Measurements from ENCODE around the gene ADAMTSL1. TPM values are rescaled to one million over a fixed set of nuclear protein-coding genes. Genes with fewer than 3 reads are reported as not detected.
A peak's percentile ranks its signal among the peaks of the same experiment; 100 is the strongest.

ADAMTSL1 gene
- total RNA-seq, 1 experiment from 2014 or later, result 74.5 TPM

DNA sequence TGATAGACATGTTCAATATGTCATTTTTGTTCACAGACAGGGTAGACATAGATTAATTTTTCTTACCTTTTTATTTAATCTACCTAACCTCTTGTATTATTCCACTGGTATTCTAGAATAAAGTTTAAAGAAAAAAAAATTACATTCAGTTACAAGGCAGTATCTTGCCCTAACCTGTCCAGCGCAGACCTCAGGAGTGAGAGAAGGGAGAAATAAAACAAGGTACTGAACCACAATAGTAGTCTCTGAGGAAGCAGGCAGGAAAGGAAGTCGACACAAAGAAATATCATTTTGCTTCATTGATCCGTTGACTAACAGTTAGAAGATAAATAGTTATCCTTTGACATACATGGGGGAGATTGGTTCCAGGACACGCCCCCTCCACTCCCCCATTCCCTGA, 12.5 kb upstream of the ADAMTSL1 start:
- no peak for DNase-seq (ENCODE audit: low read depth)

DNA sequence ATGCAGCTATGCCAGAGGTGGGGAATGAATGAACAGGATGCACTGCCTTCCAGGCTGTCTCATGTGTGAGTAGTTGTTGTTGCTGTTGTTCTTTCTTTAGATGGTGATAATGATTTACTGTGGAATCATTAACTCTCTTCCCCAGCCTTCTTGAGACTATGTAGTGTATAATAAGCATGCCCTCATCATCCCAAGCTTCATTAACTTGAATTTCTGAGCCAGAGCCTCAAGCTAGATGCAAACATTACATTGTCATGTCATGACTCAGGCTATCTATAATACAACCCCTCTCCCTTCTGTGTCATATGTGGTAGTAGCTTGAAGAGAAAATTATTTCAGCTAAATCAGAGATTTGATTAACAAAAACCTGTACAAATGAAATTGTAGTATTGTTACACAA, 10.0 kb upstream of the ADAMTSL1 start:
- no peak for DNase-seq (ENCODE audit: low read depth)

DNA sequence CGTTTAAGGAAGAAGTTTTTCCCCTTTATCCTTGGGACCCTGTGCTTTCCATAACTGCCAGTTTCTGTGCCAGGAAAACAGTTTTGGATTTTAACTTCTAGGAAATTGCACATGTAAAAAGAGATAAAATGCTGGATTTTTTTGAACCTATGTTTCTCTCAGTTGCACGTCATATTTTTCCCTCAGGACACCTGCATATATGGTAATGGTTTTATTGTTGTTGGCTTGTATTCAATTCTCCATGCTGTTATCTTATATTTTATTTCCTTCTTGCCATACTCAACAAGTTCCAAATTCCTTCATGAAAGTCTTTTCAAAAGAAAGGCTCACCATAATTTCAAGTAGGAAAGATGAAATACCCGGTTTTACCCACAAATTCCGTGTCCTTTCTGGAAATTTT, 7.9 kb upstream of the ADAMTSL1 start:
- DNase-seq (ENCODE audit: low read depth), result no peak

DNA sequence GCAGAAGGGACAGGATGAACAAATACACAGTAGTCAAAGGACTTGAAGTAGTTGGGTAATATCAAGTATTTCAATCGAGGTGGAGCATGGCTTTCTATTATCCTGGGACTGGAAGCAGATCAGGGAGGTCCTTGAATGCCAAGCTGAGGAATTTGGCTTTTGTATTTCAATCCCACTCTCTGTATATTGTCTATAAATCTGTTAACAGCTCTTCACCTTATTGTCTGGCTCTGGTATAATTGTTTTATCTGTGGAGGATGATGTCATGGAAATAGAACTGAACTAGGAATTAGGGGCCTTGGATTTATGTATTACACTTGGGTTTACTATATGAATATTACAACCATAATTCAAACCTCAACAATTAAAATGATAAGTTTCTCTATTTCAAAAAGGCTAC, 6.3 kb upstream of the ADAMTSL1 start:
- no peak for DNase-seq (ENCODE audit: low read depth)

DNA sequence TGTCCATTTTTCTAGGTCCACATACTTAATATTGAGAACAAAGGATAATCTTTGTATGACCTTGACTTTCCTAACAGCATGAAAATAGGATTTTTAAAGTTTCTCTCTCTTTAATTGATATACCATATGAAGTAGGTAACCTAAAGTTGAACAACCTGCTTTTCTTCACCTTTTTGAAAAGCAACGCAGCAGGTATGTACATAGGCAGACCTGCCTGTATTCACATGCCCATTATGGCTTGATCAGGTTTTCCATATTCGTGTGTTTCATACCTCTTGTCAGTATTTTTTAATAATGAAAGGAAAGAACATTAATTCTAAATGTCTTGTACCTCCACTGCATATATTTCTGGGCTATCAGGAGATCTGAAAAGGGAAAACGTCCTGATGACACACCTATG, 1.5 kb upstream of the ADAMTSL1 start:
- DNase-seq (ENCODE audit: low read depth), result no peak

DNA sequence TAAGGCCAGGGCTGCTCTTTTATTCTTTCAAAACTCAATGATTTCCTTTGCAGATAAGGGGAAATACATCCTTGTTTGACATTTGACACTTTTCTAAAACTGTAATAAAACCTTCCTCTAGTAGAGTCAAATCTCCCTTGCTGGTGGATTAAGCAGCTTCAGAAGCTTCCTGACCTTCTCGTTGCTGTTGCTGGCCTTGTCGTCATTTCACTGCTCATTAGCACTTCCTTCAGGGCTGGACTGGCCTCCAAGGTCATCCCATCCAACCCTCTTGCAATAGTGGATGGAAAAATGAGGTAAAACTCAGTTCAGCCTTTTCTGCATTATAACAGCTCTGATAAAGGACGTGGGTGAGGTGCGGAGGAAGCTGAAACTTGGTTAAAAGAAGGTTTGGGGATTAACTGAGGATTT, 1.1 kb upstream of the ADAMTSL1 start:
- DNase-seq (ENCODE audit: low read depth), result no peak

DNA sequence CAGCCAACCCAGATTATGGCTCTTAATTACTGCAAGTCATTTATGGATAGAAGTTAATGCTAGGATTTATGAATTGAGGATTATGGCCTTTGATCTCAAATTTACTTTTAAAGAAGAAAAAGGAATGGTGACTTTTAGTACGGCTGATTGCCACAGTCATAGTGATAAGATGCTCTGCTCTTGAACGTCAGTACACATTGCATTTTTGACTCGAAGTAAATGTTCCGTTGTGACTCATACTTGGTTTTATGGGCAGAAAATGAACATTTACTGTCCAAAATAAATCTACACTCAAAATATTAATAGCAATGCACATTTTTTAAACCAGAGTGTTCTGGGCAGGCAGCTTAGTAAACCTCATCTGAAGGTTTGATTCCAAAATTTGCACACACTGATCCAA, 830 bp downstream of the ADAMTSL1 start:
- peak; percentile 58 for DNase-seq (ENCODE audit: low read depth)

DNA sequence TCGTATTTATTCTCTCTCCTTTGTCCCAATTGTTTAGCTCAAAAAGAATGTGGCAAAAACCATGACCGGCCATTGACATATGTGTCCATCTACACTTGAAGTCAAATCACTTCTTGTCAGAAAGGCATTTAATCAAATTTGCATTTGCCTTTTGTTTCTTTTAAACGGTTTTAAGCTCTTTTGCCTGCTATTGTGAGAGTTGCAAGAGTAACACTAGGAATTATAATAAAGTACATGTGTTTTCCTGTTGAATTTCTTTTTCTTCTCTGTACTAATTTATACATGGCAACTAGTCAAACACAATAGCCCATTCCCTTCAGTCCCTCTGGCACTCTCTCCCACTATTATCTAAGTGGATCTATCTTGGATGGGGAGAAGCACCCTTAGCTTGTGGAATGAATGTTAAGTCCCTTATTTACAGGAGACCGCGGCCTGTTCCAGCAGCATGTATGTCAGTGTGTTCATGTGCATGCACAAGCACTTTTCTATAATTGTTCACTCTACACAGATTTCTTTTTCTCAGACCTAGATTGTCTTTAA, 3.2 kb downstream of the ADAMTSL1 start:
- DNase-seq (ENCODE audit: low read depth), result no peak

DNA sequence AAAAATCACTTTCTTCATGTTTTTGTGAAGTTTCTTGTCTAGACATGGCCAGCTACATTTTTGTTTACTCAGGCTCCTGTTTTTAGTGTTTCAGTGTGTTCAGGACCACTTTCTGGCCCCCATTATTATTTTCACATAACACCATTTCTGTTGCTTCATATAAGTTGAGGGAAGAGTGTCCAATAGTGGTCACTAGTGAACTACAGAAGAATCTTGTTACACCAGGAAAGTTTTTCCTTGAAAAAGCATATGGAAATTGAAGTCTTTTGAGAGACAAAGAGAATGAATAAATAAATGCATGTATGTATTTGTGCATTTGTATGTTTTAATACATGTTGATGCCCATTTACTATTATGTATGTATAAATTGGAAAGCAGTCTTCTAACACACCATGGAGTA, 3.8 kb downstream of the ADAMTSL1 start:
- DNase-seq (ENCODE audit: low read depth), result no peak

DNA sequence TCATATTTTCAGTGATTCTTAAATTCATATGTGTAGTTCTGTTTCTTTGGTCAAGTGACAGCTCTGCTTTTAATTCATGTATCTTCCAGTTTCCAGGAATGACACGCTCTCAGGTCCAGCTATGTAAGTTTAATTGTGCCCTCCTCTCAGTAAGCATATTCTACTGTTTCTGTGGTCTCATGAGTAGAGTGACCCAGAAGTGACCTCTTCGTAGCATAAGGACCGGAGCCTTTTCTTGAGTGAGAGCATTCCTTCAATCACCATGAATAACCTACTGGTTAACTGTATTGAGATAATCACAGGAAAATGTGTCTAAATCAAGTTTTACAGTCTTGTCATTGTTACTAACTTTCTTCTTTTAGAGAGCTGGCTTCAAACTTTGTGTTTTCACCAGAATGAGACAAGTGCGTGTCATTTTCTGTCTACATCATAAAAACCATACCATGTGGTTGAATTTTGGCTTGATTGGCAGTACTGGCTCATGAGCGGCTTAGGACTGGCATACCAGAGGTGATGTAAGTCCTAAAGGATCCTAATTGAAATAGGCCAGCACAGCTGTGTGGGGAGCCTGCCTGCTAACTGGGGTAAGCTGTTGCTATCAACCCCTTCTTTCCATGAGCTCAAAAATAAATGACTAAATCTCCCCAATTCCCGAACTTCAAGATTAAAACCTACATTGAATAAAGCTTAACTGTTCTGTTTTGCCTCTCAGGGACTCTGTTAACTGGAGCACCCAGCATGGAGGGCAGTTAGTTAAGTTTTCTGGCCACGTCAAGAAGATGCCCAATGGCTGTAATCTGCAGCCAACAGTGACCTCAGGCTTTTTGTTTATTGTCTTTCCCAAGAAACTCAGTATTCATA, 4.8 kb downstream of the ADAMTSL1 start:
- peak; percentile 91 for DNase-seq (ENCODE audit: low read depth)

DNA sequence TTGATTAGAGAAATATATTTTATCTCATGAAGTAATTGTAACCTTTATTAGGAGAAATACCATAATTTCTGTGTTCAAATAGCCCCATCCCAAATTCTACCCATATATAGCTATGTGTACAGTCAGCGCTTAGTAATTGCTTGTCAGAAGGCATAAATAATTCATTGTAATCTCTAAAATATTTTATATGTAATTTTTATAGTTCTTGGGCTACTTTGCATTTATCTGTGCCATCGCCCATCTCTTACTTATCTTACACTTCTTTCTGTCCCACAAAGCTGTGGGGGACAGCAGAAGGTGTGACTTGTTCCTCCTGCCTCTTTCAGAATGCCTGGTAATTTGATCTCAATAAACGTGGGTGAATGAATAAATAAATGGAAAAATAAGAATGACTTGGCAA, 5.5 kb downstream of the ADAMTSL1 start:
- DNase-seq (ENCODE audit: low read depth), result no peak

DNA sequence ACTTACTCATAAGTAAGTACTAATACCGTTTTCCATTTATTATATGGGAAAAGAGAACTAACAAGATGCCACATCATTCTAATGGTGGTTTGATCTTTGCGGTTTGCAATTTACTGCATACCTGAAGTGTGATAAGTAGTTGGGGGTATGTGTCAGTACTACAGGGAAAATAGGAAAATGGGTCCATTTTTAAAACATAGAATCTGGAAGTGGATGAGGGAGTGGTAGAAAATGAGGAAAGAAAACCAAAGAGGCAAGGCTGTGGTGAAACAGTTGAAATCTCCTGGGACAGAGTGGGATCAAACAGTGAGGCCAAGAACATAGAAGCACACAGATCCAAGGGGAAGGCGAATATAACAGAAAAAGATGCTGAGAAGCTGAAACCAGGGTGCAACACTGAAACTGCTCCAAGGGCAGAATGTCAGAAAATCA, 6.7 kb downstream of the ADAMTSL1 start:
- DNase-seq (ENCODE audit: low read depth), result peak; percentile 89

DNA sequence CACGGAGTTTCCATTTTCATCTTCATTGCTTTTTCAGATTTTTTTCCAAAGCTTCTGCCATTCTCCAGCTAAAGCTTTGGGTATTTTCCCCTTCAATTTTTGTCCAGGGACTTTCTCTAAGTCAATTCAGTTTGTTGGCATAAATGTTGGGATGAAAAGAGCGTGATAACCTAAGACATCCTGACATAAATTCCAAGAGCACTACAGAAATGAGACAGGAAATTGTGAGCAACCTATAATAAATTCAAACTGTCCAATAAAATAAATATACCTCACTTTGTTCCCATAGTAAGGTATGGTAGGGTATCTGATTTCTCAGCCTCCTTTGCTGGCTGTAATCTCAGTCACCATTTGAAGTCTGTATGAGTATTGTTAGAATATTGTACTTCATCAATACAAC, 8.4 kb downstream of the ADAMTSL1 start:
- DNase-seq (ENCODE audit: low read depth), result no peak

DNA sequence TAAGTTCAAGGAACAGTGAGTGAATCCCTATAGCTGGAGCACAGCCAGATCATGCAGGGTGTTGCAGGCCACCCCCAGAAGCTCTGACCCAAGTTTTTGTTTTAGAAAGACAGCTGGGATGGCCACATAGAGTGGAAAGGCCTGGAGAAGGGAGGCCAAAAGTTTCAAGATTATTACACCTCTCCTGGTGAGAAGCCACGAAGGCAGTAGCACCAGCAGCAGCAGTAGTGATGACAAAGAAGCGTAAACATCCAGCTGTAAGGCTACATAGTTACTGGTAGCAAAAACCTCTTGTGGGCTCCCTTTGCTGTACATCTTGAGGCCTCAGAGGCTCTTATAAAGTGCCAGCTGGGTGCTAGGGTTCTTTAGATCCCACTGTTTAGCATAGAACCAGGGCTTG, 11.8 kb downstream of the ADAMTSL1 start:
- peak; percentile 76 for DNase-seq (ENCODE audit: low read depth)

DNA sequence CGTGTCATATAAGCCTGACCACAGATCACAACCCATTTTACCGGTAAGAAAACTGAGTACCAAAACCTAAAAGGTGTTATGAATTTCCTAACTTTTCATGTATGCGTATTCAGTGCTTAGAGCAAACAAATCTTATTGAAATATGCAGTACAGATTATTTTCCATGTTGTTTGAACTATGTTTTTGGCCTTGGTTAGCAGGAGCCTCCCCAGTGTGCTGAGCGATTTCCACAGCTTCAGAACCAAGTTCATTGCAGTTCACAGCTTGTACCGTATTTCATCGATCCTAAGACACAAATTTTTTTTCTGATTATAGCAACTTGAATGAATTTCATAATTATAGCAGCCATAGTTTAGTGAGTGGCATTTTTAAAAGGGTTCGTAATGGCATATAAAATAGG, 13.7 kb downstream of the ADAMTSL1 start:
- DNase-seq (ENCODE audit: low read depth), result no peak

DNA sequence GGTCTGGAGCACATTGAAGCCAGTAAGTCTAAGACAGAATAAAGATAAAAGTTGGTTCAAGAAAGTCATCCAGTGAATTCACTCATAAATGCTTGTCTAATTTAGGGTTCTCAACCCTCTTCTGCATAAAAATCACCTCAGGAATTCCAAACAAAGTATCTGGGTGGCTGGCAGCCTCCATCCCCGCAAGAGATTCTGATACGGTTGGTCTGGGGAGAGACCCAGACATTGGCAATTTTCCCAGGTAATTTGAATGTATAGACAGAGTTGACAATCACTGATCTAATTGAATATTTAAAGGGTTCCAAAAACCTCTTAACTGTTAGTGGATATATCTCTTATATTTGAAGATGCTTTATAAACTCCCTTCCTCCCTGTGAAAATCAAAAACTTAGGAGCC, 14.9 kb downstream of the ADAMTSL1 start:
- no peak for DNase-seq (ENCODE audit: low read depth)

DNA sequence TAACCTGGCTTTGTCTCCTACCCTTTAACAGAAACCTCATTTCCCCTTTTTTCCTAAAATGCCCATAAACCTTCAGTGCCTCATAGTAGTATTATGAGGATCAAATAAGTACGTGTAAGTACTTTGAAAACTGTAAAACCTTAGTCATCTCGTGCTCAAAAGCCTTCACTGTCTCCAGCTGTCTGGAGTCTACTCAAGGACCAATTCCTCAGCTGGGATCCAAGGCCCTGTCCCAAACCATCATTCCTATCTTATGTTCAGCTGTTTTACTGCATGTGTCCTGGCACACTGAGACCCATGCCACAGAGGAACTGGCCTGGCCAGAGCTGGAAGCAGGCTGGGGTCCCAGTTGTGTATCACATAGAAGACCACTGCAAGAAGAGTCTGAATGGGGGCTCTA, 15.9 kb downstream of the ADAMTSL1 start:
- DNase-seq (ENCODE audit: low read depth), result peak; percentile 92

DNA sequence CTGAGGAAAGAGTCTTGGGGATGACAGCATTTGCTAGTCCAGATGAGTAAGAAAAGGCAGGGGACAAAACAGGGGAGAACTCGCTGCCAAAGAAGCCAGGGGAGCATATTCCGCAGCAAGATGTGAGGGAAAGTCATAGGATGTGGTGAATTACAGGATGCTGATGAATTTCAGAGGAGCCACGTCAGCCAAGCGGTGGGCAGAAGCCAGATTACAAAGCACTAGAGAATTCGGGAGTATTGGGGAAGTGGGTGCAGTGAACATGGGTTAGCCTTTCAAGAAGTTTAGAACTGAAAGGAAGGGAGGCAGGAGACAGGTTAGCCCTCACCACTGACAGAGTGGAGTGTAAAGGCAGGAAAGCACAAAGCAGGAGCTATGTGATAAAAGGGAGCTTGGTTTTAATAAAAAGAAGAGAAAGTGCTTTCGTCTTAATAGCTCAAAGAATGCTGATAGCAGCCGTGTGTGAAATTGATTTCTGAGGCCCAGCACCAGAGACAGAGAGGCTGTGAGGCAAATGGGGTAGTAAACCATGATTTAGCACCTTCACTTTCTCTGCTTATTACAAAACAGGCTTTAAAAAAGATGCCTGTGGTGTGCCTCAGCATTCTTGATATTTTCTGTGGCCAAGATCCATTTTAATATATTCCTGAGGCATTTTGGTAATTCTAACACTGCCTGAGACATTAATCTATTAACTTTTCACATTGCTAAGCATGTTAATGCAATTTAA, 16.9 kb downstream of the ADAMTSL1 start:
- peak; percentile 100 for DNase-seq (ENCODE audit: low read depth)

DNA sequence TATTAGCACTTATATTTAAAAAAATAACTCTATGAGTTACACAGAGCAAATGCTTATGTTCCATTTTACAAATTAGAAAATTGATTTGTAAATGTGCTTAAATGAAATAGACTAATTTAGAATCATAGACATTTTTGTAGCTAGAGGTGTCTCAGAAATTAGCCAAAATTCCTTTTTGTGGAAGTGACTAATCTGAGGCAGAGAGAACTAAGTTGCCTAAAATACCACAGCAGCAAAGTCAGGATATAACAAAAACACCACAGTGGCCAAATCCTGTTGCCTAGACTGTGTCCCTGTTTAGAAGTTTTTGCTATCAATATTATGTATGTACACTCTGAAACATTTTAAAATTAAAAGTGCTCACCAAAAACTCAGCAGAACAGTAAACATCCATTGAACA, 18.7 kb downstream of the ADAMTSL1 start:
- peak; percentile 79 for DNase-seq (ENCODE audit: low read depth)

DNA sequence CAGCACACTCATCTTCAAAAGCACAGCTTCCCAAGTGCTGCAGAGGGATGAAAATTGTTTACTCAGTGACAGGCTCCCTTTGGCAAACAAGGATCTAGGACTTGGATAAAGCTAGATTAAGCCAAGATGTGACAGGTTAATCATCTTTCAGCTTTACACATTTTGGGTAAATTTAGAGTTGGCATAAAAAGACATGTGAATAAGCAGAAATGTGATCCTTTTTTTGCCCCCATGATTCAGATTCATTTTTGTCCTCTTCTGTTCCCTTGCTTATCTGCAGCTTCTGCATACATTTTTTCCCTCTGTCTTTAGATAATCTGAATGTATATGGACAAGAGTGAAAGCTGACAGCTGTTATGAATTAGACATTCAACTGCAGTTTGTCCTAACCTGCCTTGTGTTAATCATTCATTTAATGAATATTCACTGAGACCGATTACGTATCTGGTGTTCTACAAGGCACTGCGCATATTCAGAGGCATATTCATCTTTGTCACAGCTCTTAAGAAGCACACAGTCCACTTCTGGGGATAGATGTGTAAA, 19.6 kb downstream of the ADAMTSL1 start:
- peak; percentile 79 for DNase-seq (ENCODE audit: low read depth)

DNA sequence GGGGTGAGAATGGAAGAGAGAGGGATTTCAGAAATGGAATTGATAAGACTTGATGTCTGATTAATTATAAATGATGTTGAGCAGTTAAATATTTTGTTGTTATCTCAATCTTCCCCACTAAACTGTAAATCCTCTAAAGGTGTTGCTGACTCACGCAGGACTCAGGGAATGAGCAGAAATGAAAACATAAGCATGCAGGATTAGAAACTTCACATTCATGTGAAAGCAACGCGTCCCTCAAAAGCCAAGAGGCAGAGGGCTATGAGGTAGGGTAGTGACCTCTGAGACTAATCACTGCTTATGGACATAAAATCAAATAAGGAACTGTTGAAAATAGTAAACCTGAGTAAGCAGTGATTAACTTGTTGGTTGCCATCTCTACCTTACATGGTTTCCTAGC, 21.1 kb downstream of the ADAMTSL1 start:
- no peak for DNase-seq (ENCODE audit: low read depth)

DNA sequence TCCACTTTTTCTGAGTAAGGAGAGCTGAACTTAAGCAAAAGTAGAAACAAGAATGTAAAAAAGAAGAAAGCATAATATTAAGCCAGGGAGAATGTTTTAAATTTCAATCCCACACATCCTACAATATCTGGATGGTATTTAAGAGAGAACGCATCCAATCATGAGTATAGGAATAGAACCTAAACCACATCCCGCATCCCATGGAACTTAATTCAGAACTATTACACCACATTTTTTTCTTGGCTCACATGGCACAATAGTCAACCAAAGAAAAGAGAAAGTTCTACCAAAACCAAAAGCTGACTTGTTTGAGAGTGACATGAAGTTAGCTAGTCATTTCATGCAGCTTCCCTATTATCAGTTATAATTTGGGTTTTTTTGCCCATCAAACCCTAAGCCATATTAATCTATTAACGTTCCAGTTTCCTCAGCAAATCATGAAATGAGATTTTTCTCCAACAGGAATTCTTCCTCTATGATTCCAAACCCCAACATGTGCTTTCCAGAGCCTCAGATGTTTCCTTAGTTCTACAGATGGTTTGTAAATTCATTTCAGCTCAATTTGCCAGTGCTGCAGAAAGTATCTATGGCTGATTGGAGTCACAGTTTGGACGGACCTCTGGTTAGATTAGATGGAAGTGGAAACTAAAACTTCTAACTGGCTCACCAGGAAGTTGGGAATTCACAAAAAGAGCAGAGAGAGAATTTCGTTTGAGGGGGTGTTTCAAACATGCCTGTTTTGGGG, 22.5 kb downstream of the ADAMTSL1 start:
- no peak for DNase-seq (ENCODE audit: low read depth)
